Adrenal gland (tissue), 5 donors: Measurements from ENCODE around the gene POPDC2.

ENCODE experiments used
- CTCF ChIP-seq, 6 experiments: fragments of 450-650 bp in 4 of 6; fragments of 200-600 bp in 2 of 6; sonication (generic) in 1 of 6; IDR thresholded peaks; 1 replicate in 5 of 6; 2 replicates in 1 of 6; pipeline versions ENCODE4 v1.5.1 to v1.8.0; 2016 to 2021; ENCODE audit warnings: antibody characterized with exemption in 6 of 6, mild to moderate bottlenecking in 2 of 6, moderate library complexity in 1 of 6
- POLR2A ChIP-seq, 2 donors: fragments of 450-650 bp; IDR thresholded peaks; one replicate each; pipeline ENCODE4 v1.6.1; 2017; ENCODE audit warnings: antibody characterized with exemption in 2 of 2, mild to moderate bottlenecking in 2 of 2, moderate library complexity in 1 of 2
- donor health status: DM: no; HTN: no; CAD: no.

- TF ChIP-seq CTCF (IDR thresholded peaks at IDR 0.05) (no peak), POLR2A (IDR thresholded peaks at IDR 0.05) (no peak)
Observed at GRCh38 chr3:119636249-119636648, 24.1 kb downstream of the POPDC2 start.
